Measurements from ENCODE around the gene TOP2B. TPM values are rescaled to one million over a fixed set of nuclear protein-coding genes. Genes with fewer than 3 reads are reported as not detected.

TOP2B gene
- total and polyA plus RNA-seq, 9 of the 15 experiments (the other 6 are each of a cell fraction or from before 2014, with no cell fraction given): 45.3 to 186 (median 134) TPM

DNA sequence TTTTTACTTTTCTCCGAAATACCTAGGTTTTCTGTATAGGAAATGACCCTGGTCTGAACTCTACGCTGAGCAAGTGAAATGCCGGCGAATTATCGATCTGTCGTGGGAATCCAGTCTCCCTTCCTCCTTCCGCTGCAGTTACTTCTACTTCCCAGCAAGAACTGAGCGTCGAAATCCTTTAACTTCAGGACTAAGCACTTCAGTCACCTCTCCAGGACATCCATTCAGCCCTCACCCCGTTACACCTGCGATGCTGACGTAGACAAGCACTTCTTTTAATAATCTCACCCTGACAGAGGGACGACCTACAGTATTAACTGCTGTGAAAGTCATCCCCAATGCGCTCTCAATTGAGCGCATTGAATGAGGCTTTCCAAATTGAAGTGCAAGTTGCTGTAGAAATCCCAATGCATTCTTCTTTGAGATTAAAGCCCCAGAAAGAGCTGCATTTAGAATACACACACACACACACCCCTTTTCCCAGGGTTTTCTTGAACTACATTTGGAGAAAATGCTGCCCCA lies 1.3 kb downstream of the TOP2B start (continued):
- no peak for TF ChIP-seq SPI1 (IDR thresholded peaks at IDR 0.05; ENCODE audit: borderline replicate concordance, low read depth, low read length)
- TF ChIP-seq GATAD2A (IDR thresholded peaks at IDR 0.05): no peak
- TF ChIP-seq TBP (optimal IDR thresholded peaks at IDR 0.05; ENCODE audit: low read depth, low read length): peak; percentile 43
- no peak for TF ChIP-seq CBX1 (IDR thresholded peaks at IDR 0.05; ENCODE audit: low read depth)
- no peak for TF ChIP-seq RFX1 (IDR thresholded peaks at IDR 0.05)
- no peak for TF ChIP-seq ZNF324 (CRISPR knock-in tag; IDR thresholded peaks at IDR 0.05)
- TF ChIP-seq CHD1 (IDR thresholded peaks at IDR 0.05; ENCODE audit: low read length): peak; percentile 26
- no peak for TF ChIP-seq PHB (CRISPR knock-in tag; IDR thresholded peaks at IDR 0.05)
- no peak for TF ChIP-seq ZNF551 (CRISPR knock-in tag; IDR thresholded peaks at IDR 0.05)
- TF ChIP-seq, protein P1, sequence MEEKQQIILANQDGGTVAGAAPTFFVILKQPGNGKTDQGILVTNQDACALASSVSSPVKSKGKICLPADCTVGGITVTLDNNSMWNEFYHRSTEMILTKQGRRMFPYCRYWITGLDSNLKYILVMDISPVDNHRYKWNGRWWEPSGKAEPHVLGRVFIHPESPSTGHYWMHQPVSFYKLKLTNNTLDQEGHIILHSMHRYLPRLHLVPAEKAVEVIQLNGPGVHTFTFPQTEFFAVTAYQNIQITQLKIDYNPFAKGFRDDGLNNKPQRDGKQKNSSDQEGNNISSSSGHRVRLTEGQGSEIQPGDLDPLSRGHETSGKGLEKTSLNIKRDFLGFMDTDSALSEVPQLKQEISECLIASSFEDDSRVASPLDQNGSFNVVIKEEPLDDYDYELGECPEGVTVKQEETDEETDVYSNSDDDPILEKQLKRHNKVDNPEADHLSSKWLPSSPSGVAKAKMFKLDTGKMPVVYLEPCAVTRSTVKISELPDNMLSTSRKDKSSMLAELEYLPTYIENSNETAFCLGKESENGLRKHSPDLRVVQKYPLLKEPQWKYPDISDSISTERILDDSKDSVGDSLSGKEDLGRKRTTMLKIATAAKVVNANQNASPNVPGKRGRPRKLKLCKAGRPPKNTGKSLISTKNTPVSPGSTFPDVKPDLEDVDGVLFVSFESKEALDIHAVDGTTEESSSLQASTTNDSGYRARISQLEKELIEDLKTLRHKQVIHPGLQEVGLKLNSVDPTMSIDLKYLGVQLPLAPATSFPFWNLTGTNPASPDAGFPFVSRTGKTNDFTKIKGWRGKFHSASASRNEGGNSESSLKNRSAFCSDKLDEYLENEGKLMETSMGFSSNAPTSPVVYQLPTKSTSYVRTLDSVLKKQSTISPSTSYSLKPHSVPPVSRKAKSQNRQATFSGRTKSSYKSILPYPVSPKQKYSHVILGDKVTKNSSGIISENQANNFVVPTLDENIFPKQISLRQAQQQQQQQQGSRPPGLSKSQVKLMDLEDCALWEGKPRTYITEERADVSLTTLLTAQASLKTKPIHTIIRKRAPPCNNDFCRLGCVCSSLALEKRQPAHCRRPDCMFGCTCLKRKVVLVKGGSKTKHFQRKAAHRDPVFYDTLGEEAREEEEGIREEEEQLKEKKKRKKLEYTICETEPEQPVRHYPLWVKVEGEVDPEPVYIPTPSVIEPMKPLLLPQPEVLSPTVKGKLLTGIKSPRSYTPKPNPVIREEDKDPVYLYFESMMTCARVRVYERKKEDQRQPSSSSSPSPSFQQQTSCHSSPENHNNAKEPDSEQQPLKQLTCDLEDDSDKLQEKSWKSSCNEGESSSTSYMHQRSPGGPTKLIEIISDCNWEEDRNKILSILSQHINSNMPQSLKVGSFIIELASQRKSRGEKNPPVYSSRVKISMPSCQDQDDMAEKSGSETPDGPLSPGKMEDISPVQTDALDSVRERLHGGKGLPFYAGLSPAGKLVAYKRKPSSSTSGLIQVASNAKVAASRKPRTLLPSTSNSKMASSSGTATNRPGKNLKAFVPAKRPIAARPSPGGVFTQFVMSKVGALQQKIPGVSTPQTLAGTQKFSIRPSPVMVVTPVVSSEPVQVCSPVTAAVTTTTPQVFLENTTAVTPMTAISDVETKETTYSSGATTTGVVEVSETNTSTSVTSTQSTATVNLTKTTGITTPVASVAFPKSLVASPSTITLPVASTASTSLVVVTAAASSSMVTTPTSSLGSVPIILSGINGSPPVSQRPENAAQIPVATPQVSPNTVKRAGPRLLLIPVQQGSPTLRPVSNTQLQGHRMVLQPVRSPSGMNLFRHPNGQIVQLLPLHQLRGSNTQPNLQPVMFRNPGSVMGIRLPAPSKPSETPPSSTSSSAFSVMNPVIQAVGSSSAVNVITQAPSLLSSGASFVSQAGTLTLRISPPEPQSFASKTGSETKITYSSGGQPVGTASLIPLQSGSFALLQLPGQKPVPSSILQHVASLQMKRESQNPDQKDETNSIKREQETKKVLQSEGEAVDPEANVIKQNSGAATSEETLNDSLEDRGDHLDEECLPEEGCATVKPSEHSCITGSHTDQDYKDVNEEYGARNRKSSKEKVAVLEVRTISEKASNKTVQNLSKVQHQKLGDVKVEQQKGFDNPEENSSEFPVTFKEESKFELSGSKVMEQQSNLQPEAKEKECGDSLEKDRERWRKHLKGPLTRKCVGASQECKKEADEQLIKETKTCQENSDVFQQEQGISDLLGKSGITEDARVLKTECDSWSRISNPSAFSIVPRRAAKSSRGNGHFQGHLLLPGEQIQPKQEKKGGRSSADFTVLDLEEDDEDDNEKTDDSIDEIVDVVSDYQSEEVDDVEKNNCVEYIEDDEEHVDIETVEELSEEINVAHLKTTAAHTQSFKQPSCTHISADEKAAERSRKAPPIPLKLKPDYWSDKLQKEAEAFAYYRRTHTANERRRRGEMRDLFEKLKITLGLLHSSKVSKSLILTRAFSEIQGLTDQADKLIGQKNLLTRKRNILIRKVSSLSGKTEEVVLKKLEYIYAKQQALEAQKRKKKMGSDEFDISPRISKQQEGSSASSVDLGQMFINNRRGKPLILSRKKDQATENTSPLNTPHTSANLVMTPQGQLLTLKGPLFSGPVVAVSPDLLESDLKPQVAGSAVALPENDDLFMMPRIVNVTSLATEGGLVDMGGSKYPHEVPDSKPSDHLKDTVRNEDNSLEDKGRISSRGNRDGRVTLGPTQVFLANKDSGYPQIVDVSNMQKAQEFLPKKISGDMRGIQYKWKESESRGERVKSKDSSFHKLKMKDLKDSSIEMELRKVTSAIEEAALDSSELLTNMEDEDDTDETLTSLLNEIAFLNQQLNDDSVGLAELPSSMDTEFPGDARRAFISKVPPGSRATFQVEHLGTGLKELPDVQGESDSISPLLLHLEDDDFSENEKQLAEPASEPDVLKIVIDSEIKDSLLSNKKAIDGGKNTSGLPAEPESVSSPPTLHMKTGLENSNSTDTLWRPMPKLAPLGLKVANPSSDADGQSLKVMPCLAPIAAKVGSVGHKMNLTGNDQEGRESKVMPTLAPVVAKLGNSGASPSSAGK (IDR thresholded peaks at IDR 0.05): no peak
- TF ChIP-seq, protein P2, sequence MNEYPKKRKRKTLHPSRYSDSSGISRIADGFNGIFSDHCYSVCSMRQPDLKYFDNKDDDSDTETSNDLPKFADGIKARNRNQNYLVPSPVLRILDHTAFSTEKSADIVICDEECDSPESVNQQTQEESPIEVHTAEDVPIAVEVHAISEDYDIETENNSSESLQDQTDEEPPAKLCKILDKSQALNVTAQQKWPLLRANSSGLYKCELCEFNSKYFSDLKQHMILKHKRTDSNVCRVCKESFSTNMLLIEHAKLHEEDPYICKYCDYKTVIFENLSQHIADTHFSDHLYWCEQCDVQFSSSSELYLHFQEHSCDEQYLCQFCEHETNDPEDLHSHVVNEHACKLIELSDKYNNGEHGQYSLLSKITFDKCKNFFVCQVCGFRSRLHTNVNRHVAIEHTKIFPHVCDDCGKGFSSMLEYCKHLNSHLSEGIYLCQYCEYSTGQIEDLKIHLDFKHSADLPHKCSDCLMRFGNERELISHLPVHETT (CRISPR knock-in tag; conservative IDR thresholded peaks at IDR 0.05 in 1 of 2, IDR thresholded peaks at IDR 0.05 in 1 of 2): no peak
